PFSK-1 (cell line): ENCODE measurements around the gene TBC1D9.

Experiments
- POLR2AphosphoS5 ChIP-seq: IDR thresholded peaks from 2 replicates; pipeline ENCODE4 v1.6.1; 2012; ENCODE audit warnings: low read depth, mild to moderate bottlenecking, control low read depth, low read length, moderate library complexity
- REST ChIP-seq, 2 experiments: IDR thresholded peaks; 2 replicates each; pipeline versions ENCODE4 v1.6.1 to v1.8.0; 2011 to 2012; ENCODE audit warnings: low read depth in 2 of 2, low read length in 2 of 2, control low read depth in 1 of 2, inconsistent platforms in 1 of 2, mild to moderate bottlenecking in 1 of 2, moderate library complexity in 1 of 2; ENCODE audit not compliant: insufficient read depth in 1 of 2
- SIN3A ChIP-seq: IDR thresholded peaks from 2 replicates; pipeline ENCODE4 v1.6.1; 2012; ENCODE audit warnings: mild to moderate bottlenecking, low read length, moderate library complexity, borderline replicate concordance; ENCODE audit not compliant: insufficient read depth

GRCh38 chr4:140800666-140801065, 44.5 kb upstream of the TBC1D9 start:
- no peak for TF ChIP-seq SIN3A
- TF ChIP-seq REST (IDR thresholded peaks at IDR 0.05; ENCODE audit: insufficient read depth in 1 of 2, low read depth in 2 of 2, low read length in 2 of 2), result no peak
- TF ChIP-seq POLR2AphosphoS5, result no peak
